Smooth muscle cell (in vitro differentiated cells): ENCODE data around the gene THAP9. TPM values are rescaled to one million over a fixed set of nuclear protein-coding genes. Genes with fewer than 3 reads are reported as not detected.

Experiments used
- DNase-seq: peaks from one replicate; lab custom pipeline; 2025; ENCODE audit not compliant: unreplicated experiment; lab: John Stamatoyannopoulos, UW
- H2AFZ ChIP-seq: fragments of 200-600 bp; sonication (generic); 2 replicates; pipeline ENCODE4 v1.6.0; 2016; ENCODE audit warnings: antibody characterized with exemption, low read depth, mild to moderate bottlenecking
- H3F3A ChIP-seq: fragments of 200-600 bp; sonication (generic); 2 replicates; pipeline ENCODE4 v1.6.0; 2017; ENCODE audit warnings: antibody characterized with exemption, low read depth
- H3K27ac ChIP-seq: fragments of 200-600 bp; sonication (generic); 2 replicates; pipeline ENCODE4 v1.5.1; 2016; ENCODE audit warnings: low read depth, mild to moderate bottlenecking
- H3K27me3 ChIP-seq: fragments of 200-600 bp; sonication (generic); 2 replicates; pipeline ENCODE4 v1.6.1; 2016; ENCODE audit warnings: low read depth, mild to moderate bottlenecking
- H3K36me3 ChIP-seq: fragments of 200-600 bp; sonication (generic); 2 replicates; pipeline ENCODE4 v1.5.1; 2016; ENCODE audit warnings: low read depth
- H3K4me1 ChIP-seq: fragments of 200-600 bp; sonication (generic); 2 replicates; pipeline ENCODE4 v1.5.1; 2016; ENCODE audit warnings: low read depth
- H3K4me2 ChIP-seq: fragments of 200-600 bp; sonication (generic); 2 replicates; pipeline ENCODE4 v1.6.0; 2016; ENCODE audit warnings: mild to moderate bottlenecking
- H3K4me3 ChIP-seq: fragments of 200-600 bp; sonication (generic); 2 replicates; pipeline ENCODE4 v1.5.1; 2016; ENCODE audit warnings: mild to moderate bottlenecking
- H3K79me2 ChIP-seq: fragments of 200-600 bp; sonication (generic); 2 replicates; pipeline ENCODE4 v1.6.0; 2016; ENCODE audit warnings: low read depth, mild to moderate bottlenecking
- H3K9ac ChIP-seq: fragments of 200-600 bp; sonication (generic); 2 replicates; pipeline ENCODE4 v1.6.0; 2016; ENCODE audit warnings: low read depth
- H3K9me3 ChIP-seq: fragments of 200-600 bp; sonication (generic); replicated peaks from 2 replicates; pipeline ENCODE4 v1.5.1; 2016; ENCODE audit warnings: low read depth
- H4K20me1 ChIP-seq: fragments of 200-600 bp; sonication (generic); 2 replicates; pipeline ENCODE4 v1.6.0; 2016; ENCODE audit warnings: low read depth
- CTCF ChIP-seq: fragments of 200-600 bp; sonication (generic); IDR thresholded peaks from 2 replicates; pipeline ENCODE4 v1.5.1; 2017; ENCODE audit warnings: borderline replicate concordance, mild to moderate bottlenecking, antibody characterized with exemption; ENCODE audit not compliant: insufficient read depth, poor library complexity, severe bottlenecking
- WGBS: methylation state at CpG from one replicate; pipeline ENCODE4 v1.1.7; 2016; ENCODE audit warnings: low lambda C conversion rate; 5-methylcytosine and 5-hydroxymethylcytosine counted together
- polyA plus RNA-seq: library from polyadenylated mRNA; unstranded; fragments of >200 nt; fragmentation: Nextera tagmentation; extraction: Ambion mirVana; gene quantifications from 2 replicates; pipeline ENCODE4 v1.2.1, GENCODE V29; 2016
- total RNA-seq: library from RNA; depleted of rRNA; stranded (reverse); fragments of >200 nt; gene quantifications from 2 replicates; pipeline ENCODE4 v1.2.3, GENCODE V29; 2014

THAP9 gene
- total RNA-seq (4.4 and 7.8 TPM in 2 replicates), polyA plus RNA-seq (1.2 and 2.2 TPM in 2 replicates)

- Histone ChIP-seq H3K9me3 (no peaks in the 10 kb centered on the region), H4K20me1 (peaks cover 23% of the 10 kb centered on the region), H3K9ac (peak within 1 kb of the TSS; percentile 97), H3K4me3 (peak within 1 kb of the TSS; percentile 73), H3K4me2 (peak within 1 kb of the TSS; percentile 97), H3K27me3 (no peaks in the 10 kb centered on the region), H3K36me3 (no peaks in the 10 kb centered on the region), H3K4me1 (peaks cover 24% of the 10 kb centered on the region), H3F3A (peaks cover 13% of the 10 kb centered on the region), H3K27ac (peak within 1 kb of the TSS; percentile 98), H3K79me2 (peaks cover 64% of the 10 kb centered on the region), H2AFZ (peak within 1 kb of the TSS; percentile 53)
- DNase-seq: peak; percentile 84
- under 1% methylated on average over 67 of the region's 67 CpGs for WGBS
- TF ChIP-seq CTCF: no peak
Measured at GRCh38 chr4:82900411-82901182, at the start of gene THAP9. TSS of gene THAP9 (plus strand) at chr4:82900735. CDS start at chr4:82900803, 68 bp downstream.

DNA sequence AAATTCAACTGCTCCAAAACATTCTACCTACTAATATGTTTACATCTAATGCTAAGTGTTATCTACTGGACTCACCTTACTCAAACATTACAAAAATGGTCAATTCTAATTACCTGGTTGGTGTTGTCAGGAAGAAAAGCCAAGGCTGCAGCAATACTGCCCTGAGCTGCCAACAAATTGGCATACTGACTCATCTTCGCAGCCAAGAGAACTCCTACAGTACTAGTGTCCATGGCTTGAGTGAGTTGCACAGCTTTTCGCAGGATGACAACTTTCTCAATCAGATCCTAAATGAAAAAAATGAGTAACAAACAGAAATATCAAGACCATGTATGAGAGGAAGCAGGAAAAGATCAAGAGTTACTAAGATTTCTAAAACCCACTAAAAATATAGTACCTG lies 49.2 kb upstream of the THAP9 start:
- Histone ChIP-seq H3K4me3 (no peak overlapping the region), H4K20me1 (peaks cover 100% of the 10 kb centered on the region), H3K9me3 (no peaks in the 10 kb centered on the region), H3K27ac (peak overlapping the region; percentile 53), H2AFZ (no peak overlapping the region), H3K4me1 (no peaks in the 10 kb centered on the region), H3K79me2 (peaks cover 80% of the 10 kb centered on the region), H3F3A (peaks cover 22% of the 10 kb centered on the region), H3K9ac (no peak overlapping the region), H3K4me2 (no peak overlapping the region), H3K36me3 (peaks cover 76% of the 10 kb centered on the region), H3K27me3 (no peaks in the 10 kb centered on the region)
- TF ChIP-seq CTCF: no peak
- 98% methylated on average over 2 of the region's 2 CpGs for WGBS
- DNase-seq: no peak

GRCh38 chr4:82851885-82852750 lies 48.4 kb upstream of the THAP9 start:
- Histone ChIP-seq H3K4me1 (no peaks in the 10 kb centered on the region), H3K9me3 (no peaks in the 10 kb centered on the region), H3K27ac (peak overlapping the region; percentile 53), H3K4me3 (no peak overlapping the region), H3K79me2 (peaks cover 88% of the 10 kb centered on the region), H3K27me3 (no peaks in the 10 kb centered on the region), H3K9ac (no peak overlapping the region), H4K20me1 (peaks cover 100% of the 10 kb centered on the region), H3K36me3 (peaks cover 84% of the 10 kb centered on the region), H2AFZ (no peak overlapping the region), H3F3A (peaks cover 22% of the 10 kb centered on the region), H3K4me2 (no peak overlapping the region)
- no peak for DNase-seq
- TF ChIP-seq CTCF: peak; percentile 18
- WGBS: 100% methylated on average over 1 of the region's 1 CpG
